ENCODE results near the gene ALPG. TPM values are rescaled to one million over a fixed set of nuclear protein-coding genes. Genes with fewer than 3 reads are reported as not detected.
A peak's percentile ranks its signal among the peaks of the same experiment; 100 is the strongest.

Gene ALPG
- total RNA-seq: not detected
- 0.11 TPM for polyA plus RNA-seq (2013, experiment 1 of 2)
- polyA plus RNA-seq (2013, experiment 2 of 2): not detected
- long read RNA-seq, experiment 1: 0 reads
- long read RNA-seq, experiment 2: 0 reads
- long read RNA-seq, experiment 3: 0 reads
- long read RNA-seq, experiment 4: 0 reads

DNA sequence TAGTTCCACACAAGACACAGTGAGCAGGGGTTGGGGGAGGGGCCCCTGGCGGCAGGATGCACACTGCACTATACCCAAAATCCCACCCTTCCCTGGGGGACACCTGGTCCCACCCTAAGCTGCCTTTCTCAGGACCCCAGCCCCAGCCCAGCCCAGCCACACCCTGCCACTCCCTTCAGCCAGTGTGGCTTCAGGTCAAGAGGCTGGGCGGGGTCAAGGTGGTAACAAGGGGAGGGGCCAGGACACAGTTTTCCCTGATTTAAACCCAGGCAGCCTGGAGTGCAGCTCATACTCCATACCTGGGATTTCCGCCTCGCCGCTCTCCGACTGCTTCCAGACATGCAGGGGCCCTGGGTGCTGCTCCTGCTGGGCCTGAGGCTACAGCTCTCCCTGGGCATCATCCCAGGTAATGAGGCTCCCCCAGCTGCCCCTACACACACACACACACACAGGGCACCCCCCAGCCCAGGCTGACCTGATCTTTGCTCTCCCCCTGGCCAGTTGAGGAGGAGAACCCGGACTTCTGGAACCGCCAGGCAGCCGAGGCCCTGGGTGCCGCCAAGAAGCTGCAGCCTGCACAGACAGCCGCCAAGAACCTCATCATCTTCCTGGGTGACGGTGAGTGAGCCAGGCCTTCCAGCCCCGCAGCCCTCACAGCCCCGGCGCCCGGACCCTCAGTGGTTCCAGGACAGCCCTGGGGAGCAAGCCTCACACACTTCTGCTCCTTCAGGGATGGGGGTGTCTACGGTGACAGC lies at the start of gene ALPG:
Gene ALPG, plus strand, starts transcription at position 289 of the 755 bp plus-strand sequence. Its CDS starts 51 bp downstream, at position 340.
- no peak within 1 kb of the TSS for H3K27ac ChIP-seq (ENCODE audit: low read depth, low read length)
- H3K27ac Mint-ChIP-seq: no peak within 1 kb of the TSS
- H3K9ac ChIP-seq (ENCODE audit: extremely low read depth, low read length, poor library complexity, severe bottlenecking): no peak within 1 kb of the TSS
- WGBS, 2 experiments (ENCODE audit: insufficient coverage in 1 of 2, insufficient read length in 1 of 2): 92 to 100% methylated on average over 1 to 16 of the region's 17 CpGs
- H3K9me3 Mint-ChIP-seq: no peaks in the 10 kb centered on the region
- no peak within 1 kb of the TSS for H3K4me3 Mint-ChIP-seq
- DNase-seq: peak; percentile 58
- H3K36me3 ChIP-seq (ENCODE audit: control insufficient read depth, insufficient read depth, low read length): no peaks in the 10 kb centered on the region
- H3K4me1 Mint-ChIP-seq: peaks cover 10% of the 10 kb centered on the region
- no peak within 1 kb of the TSS for H3K4me3 ChIP-seq (ENCODE audit: low read length)
- no peaks in the 10 kb centered on the region for H3K9me3 ChIP-seq (ENCODE audit: control insufficient read depth, low read length)
- peaks cover 14% of the 10 kb centered on the region for H3K27me3 ChIP-seq (ENCODE audit: control insufficient read depth, insufficient read depth, low read length, poor library complexity, severe bottlenecking)
- no peaks in the 10 kb centered on the region for H3K4me1 ChIP-seq (ENCODE audit: control insufficient read depth, insufficient read depth, low read length)
- H3K27me3 Mint-ChIP-seq (ENCODE audit: insufficient read depth): peaks cover 25% of the 10 kb centered on the region
- H3K36me3 Mint-ChIP-seq (ENCODE audit: low read depth): no peaks in the 10 kb centered on the region
- TF ChIP-seq, protein P1, sequence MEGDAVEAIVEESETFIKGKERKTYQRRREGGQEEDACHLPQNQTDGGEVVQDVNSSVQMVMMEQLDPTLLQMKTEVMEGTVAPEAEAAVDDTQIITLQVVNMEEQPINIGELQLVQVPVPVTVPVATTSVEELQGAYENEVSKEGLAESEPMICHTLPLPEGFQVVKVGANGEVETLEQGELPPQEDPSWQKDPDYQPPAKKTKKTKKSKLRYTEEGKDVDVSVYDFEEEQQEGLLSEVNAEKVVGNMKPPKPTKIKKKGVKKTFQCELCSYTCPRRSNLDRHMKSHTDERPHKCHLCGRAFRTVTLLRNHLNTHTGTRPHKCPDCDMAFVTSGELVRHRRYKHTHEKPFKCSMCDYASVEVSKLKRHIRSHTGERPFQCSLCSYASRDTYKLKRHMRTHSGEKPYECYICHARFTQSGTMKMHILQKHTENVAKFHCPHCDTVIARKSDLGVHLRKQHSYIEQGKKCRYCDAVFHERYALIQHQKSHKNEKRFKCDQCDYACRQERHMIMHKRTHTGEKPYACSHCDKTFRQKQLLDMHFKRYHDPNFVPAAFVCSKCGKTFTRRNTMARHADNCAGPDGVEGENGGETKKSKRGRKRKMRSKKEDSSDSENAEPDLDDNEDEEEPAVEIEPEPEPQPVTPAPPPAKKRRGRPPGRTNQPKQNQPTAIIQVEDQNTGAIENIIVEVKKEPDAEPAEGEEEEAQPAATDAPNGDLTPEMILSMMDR (conservative IDR thresholded peaks at IDR 0.05): no peak

DNA sequence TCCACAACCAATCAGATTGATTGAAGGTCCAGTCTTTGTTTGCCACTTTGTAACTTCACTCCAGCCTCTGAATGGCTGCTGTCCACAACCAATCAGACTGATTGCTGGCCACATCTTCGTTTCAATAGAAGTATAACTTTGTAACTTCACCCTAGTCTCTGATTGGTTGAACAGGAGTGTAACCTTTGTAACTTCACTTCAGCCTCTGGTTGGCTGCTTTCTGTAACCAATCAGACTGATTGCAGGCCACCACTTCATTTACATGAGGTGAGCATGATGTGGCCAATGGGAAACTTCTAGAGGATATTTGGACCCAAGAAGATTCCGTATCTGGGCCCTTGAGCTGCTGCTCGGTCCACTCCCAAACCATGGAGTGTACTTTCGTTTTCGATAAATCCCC lies 45.0 kb upstream of the ALPG start:
- Histone ChIP-seq H3K27ac (ENCODE audit: low read depth, low read length) (no peak overlapping the region), H3K9me3 (ENCODE audit: control insufficient read depth, low read length) (no peaks in the 10 kb centered on the region), H3K36me3 (ENCODE audit: control insufficient read depth, insufficient read depth, low read length) (no peaks in the 10 kb centered on the region), H3K9ac (ENCODE audit: extremely low read depth, low read length, poor library complexity, severe bottlenecking) (no peak overlapping the region), H3K27me3 (ENCODE audit: control insufficient read depth, insufficient read depth, low read length, poor library complexity, severe bottlenecking) (no peaks in the 10 kb centered on the region), H3K4me3 (ENCODE audit: low read length) (no peak overlapping the region), H3K4me1 (ENCODE audit: control insufficient read depth, insufficient read depth, low read length) (no peaks in the 10 kb centered on the region)
- H3K4me1 Mint-ChIP-seq: peaks cover 2% of the 10 kb centered on the region
- 92 to 98% methylated on average over 5 of the region's 5 CpGs for WGBS, 2 experiments (ENCODE audit: insufficient coverage in 1 of 2, insufficient read length in 1 of 2)
- no peak overlapping the region for H3K27ac Mint-ChIP-seq
- H3K9me3 Mint-ChIP-seq: peaks cover 12% of the 10 kb centered on the region
- TF ChIP-seq, protein P1 (conservative IDR thresholded peaks at IDR 0.05): no peak
- no peaks in the 10 kb centered on the region for H3K36me3 Mint-ChIP-seq (ENCODE audit: low read depth)
- H3K4me3 Mint-ChIP-seq: no peak overlapping the region
- H3K27me3 Mint-ChIP-seq (ENCODE audit: insufficient read depth): peaks cover 4% of the 10 kb centered on the region
- DNase-seq: no peak

DNA sequence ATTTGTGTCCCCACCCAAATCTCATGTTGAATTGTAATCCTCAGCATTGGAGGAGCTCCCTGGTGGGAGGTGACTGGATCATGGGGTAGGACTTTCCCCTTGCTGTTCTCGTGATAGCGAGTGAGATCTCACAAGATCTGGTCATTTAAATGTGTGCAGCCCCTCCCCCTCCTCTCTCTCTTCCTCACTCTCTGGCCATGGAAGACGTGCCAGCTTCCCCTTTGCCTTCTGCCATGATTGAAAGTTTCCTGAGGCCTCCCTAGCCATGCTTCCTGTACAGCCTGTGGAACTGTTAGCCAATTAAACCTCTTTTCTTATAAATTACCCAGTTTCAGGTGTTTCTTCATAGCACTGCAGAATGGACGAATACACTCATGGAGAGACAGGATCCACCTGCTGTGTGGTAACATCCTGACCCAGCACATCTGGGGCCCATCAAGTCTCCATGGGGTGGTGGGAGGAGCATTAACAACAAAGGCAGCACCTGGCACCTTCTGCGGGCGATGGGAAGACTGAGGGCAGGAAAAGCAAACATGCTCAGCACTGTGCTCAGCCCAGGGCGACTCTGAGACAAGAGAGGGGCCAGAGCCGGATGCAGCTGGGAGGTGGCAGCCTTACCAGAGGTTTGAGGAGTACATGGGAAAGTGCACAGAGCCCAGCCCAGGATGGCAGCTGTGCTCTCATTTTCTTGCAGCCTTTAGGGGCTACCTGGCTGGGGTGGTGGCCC lies 44.3 kb upstream of the ALPG start:
- Histone ChIP-seq H3K36me3 (ENCODE audit: control insufficient read depth, insufficient read depth, low read length) (no peaks in the 10 kb centered on the region), H3K4me3 (ENCODE audit: low read length) (no peak overlapping the region), H3K27ac (ENCODE audit: low read depth, low read length) (no peak overlapping the region), H3K9me3 (ENCODE audit: control insufficient read depth, low read length) (no peaks in the 10 kb centered on the region), H3K4me1 (ENCODE audit: control insufficient read depth, insufficient read depth, low read length) (no peaks in the 10 kb centered on the region), H3K27me3 (ENCODE audit: control insufficient read depth, insufficient read depth, low read length, poor library complexity, severe bottlenecking) (no peaks in the 10 kb centered on the region), H3K9ac (ENCODE audit: extremely low read depth, low read length, poor library complexity, severe bottlenecking) (no peak overlapping the region)
- no peak overlapping the region for H3K27ac Mint-ChIP-seq
- peaks cover 8% of the 10 kb centered on the region for H3K9me3 Mint-ChIP-seq
- H3K4me3 Mint-ChIP-seq: no peak overlapping the region
- H3K36me3 Mint-ChIP-seq (ENCODE audit: low read depth): no peaks in the 10 kb centered on the region
- H3K27me3 Mint-ChIP-seq (ENCODE audit: insufficient read depth): no peaks in the 10 kb centered on the region
- WGBS, 2 experiments (ENCODE audit: insufficient coverage in 1 of 2, insufficient read length in 1 of 2): 82 to 86% methylated on average over 8 of the region's 8 CpGs
- peaks cover 7% of the 10 kb centered on the region for H3K4me1 Mint-ChIP-seq
- DNase-seq: no peak
- TF ChIP-seq, protein P1 (conservative IDR thresholded peaks at IDR 0.05): no peak
